ENCODE data around the gene AQP11. TPM values are rescaled to one million over a fixed set of nuclear protein-coding genes. Genes with fewer than 3 reads are reported as not detected.

Gene AQP11
- total RNA-seq, 2 donors from 2014 or later, result 1.7 to 2.6 TPM

DNA sequence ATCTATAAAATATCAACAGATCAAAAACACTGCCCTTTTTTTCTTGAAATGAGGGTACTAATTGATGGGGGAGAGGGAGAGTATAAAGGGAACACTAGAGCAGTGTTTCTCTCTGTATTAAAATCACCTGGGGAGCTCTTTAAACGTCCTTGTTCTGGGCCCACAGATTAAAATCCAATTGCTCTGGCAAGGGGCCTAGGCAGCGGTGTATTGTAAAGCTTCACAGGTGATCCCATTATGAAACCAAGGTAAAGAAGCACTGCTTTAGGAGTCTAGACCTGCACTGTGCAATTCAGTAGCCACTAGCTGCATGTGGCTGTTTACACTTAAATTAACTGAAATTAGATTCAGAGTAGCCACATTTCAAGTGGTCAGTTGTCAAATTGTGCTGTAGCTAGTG, 3.0 kb downstream of the AQP11 start:
- Mint-ChIP-seq H3K4me3 (no peak overlapping the region), H3K4me1 (peaks cover 11% of the 10 kb centered on the region), H3K9me3 (peaks cover 7% of the 10 kb centered on the region), H3K27ac (no peak overlapping the region), H3K36me3 (ENCODE audit: low read depth) (peaks cover 14% of the 10 kb centered on the region), H3K27me3 (ENCODE audit: insufficient read depth) (peaks cover 11% of the 10 kb centered on the region)
- TF ChIP-seq, protein P1, sequence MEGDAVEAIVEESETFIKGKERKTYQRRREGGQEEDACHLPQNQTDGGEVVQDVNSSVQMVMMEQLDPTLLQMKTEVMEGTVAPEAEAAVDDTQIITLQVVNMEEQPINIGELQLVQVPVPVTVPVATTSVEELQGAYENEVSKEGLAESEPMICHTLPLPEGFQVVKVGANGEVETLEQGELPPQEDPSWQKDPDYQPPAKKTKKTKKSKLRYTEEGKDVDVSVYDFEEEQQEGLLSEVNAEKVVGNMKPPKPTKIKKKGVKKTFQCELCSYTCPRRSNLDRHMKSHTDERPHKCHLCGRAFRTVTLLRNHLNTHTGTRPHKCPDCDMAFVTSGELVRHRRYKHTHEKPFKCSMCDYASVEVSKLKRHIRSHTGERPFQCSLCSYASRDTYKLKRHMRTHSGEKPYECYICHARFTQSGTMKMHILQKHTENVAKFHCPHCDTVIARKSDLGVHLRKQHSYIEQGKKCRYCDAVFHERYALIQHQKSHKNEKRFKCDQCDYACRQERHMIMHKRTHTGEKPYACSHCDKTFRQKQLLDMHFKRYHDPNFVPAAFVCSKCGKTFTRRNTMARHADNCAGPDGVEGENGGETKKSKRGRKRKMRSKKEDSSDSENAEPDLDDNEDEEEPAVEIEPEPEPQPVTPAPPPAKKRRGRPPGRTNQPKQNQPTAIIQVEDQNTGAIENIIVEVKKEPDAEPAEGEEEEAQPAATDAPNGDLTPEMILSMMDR (conservative IDR thresholded peaks at IDR 0.05), result no peak
- Histone ChIP-seq H3K4me3 (ENCODE audit: low read length) (no peak overlapping the region), H3K9me3 (ENCODE audit: control insufficient read depth, low read length) (peaks cover 8% of the 10 kb centered on the region), H3K4me1 (ENCODE audit: control insufficient read depth, insufficient read depth, low read length) (no peaks in the 10 kb centered on the region), H3K27ac (ENCODE audit: low read depth, low read length) (no peak overlapping the region), H3K9ac (ENCODE audit: extremely low read depth, low read length, poor library complexity, severe bottlenecking) (no peak overlapping the region), H3K27me3 (ENCODE audit: control insufficient read depth, insufficient read depth, low read length, poor library complexity, severe bottlenecking) (no peaks in the 10 kb centered on the region), H3K36me3 (ENCODE audit: control insufficient read depth, insufficient read depth, low read length) (no peaks in the 10 kb centered on the region)
- no peak for DNase-seq
- 79 to 86% methylated on average over 2 of the region's 2 CpGs for whole genome bisulfite sequencing, 2 experiments (ENCODE audit: insufficient coverage in 1 of 2, insufficient read length in 1 of 2)

DNA sequence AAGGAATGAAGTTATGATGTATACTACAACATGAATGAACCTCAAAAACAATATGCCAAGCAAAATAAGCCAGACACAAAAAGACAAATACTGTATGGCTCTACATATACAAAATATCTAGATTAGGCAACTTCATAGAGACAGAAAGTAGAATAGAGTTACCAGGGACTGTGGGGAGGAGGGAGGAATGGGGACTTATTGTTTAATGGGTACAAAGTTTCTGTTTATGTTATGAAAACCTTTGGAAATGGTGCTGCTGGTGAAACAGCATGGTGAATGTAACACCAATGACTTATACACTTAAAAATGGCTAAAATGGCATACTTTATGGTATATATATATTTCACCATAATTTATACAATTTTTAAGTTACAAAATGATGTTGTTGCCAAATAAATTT, 4.1 kb downstream of the AQP11 start:
- no peak overlapping the region for H3K4me3 Mint-ChIP-seq
- no peak overlapping the region for H3K4me3 ChIP-seq (ENCODE audit: low read length)
- peaks cover 11% of the 10 kb centered on the region for H3K27me3 Mint-ChIP-seq (ENCODE audit: insufficient read depth)
- TF ChIP-seq, protein P1 (conservative IDR thresholded peaks at IDR 0.05), result no peak
- H3K27me3 ChIP-seq (ENCODE audit: control insufficient read depth, insufficient read depth, low read length, poor library complexity, severe bottlenecking), result no peaks in the 10 kb centered on the region
- H3K36me3 ChIP-seq (ENCODE audit: control insufficient read depth, insufficient read depth, low read length), result no peaks in the 10 kb centered on the region
- H3K4me1 ChIP-seq (ENCODE audit: control insufficient read depth, insufficient read depth, low read length), result no peaks in the 10 kb centered on the region
- H3K4me1 Mint-ChIP-seq, result peaks cover 9% of the 10 kb centered on the region
- H3K9ac ChIP-seq (ENCODE audit: extremely low read depth, low read length, poor library complexity, severe bottlenecking), result no peak overlapping the region
- H3K27ac ChIP-seq (ENCODE audit: low read depth, low read length), result no peak overlapping the region
- H3K27ac Mint-ChIP-seq, result no peak overlapping the region
- no peaks in the 10 kb centered on the region for H3K9me3 ChIP-seq (ENCODE audit: control insufficient read depth, low read length)
- no peak for DNase-seq
- peaks cover 4% of the 10 kb centered on the region for H3K9me3 Mint-ChIP-seq
- peaks cover 13% of the 10 kb centered on the region for H3K36me3 Mint-ChIP-seq (ENCODE audit: low read depth)

DNA sequence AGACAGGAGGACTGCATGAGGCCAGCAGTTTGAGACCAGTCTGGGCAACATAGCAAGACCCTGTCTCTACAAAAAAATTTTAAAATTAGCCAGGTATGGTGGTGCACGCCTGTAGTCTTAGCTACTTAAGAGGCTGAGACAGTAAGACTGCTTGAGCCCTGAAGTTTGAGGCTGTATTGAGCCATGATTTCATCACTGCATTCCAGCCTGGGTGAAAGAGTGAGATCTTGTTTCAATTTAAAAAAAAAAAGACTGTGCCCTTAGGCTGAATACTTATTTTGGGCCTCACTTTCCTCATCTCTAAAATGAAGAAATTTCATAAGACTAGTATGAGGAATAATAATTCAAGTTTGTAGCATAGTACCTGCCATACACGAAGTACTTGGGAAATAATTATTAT, 6.9 kb downstream of the AQP11 start:
- Mint-ChIP-seq H3K36me3 (ENCODE audit: low read depth) (peaks cover 21% of the 10 kb centered on the region), H3K4me3 (no peak overlapping the region), H3K27ac (no peak overlapping the region), H3K4me1 (no peaks in the 10 kb centered on the region), H3K9me3 (no peaks in the 10 kb centered on the region), H3K27me3 (ENCODE audit: insufficient read depth) (peaks cover 2% of the 10 kb centered on the region)
- Histone ChIP-seq H3K27me3 (ENCODE audit: control insufficient read depth, insufficient read depth, low read length, poor library complexity, severe bottlenecking) (no peaks in the 10 kb centered on the region), H3K4me1 (ENCODE audit: control insufficient read depth, insufficient read depth, low read length) (no peaks in the 10 kb centered on the region), H3K36me3 (ENCODE audit: control insufficient read depth, insufficient read depth, low read length) (no peaks in the 10 kb centered on the region), H3K27ac (ENCODE audit: low read depth, low read length) (no peak overlapping the region), H3K4me3 (ENCODE audit: low read length) (no peak overlapping the region), H3K9me3 (ENCODE audit: control insufficient read depth, low read length) (no peaks in the 10 kb centered on the region), H3K9ac (ENCODE audit: extremely low read depth, low read length, poor library complexity, severe bottlenecking) (no peak overlapping the region)
- TF ChIP-seq, protein P1 (conservative IDR thresholded peaks at IDR 0.05), result no peak
- DNase-seq, result no peak
- WGBS, 2 experiments (ENCODE audit: insufficient coverage in 1 of 2, insufficient read length in 1 of 2), result 98 to 100% methylated on average over 1 of the region's 2 CpGs
